Measurements from ENCODE around the gene CTIF. TPM values are rescaled to one million over a fixed set of nuclear protein-coding genes. Genes with fewer than 3 reads are reported as not detected.

CTIF gene
- total RNA-seq, 6 donors from 2014 or later = 32.1 to 62.4 (median 47.8) TPM

DNA sequence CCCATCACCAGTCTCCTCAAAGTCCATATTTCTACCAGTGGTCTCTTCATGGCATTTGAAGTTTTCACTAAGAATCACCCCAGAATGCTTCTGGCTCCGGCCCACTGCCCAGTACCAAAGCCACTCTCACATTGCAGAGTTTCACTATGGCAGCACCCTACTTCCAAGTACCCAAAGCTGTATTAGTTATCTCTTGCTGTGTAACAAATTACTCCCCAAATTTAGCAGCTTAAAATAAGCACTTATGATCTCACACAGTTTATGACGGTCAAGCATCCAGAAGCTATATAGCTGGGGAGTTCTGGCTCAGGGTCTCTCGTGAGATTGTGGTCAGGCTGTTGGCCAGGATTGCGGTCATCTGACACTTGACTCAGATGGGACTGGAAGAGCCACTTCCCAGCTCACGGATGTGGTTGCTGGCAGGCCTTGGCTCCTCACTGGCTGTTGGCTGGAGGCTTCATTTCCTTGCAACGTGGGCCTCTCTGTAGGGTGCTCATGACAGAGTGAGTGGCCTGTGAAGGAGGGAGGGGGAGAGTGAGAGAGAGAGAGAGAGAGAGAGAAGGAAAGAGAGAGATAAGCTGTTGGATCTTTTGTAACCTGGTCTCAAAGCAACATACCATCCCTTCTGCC is 189.5 kb downstream of the CTIF start:
- ATAC-seq (ENCODE audit: low FRiP score in 2 of 2) (peak in 1 of 2 donors; percentile 71), DNase-seq (peak in 1 of 2 donors; percentile 43)

DNA sequence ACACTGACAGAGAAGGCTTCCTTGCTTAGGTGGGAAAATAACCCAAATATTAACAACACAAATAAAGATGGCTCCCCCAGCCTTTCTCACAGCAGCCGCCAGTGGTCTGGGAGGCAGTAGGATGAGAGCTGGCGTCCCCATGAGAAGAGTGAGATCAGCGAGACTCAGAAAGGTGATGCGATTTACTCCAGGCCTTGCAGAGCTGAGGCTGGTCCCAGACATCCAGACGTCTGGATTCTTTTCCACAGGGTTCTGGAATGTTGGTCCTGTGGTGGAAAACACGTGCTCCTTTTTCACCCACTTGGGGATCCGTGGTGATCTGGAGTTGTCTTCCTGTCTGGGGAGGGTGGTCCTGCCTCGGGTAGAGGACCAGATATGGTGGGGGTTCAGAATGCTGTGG is 190.6 kb downstream of the CTIF start:
- 81 to 89% methylated on average over 8 of the region's 8 CpGs for WGBS, 2 donors
- Histone ChIP-seq H3K27ac (no peak overlapping the region), H3K4me1 (peaks cover 10 to 14% (median 13%) of the 10 kb centered on the region in 4 donors), H3K36me3 (no peaks in the 10 kb centered on the region), H3K4me3 (no peak overlapping the region), H3K9me3 (no peaks in the 10 kb centered on the region), H3K27me3 (no peaks in the 10 kb centered on the region)
- no peak for TF ChIP-seq EP300 (IDR thresholded peaks at IDR 0.05)
- DNase-seq (no peak), ATAC-seq (ENCODE audit: low FRiP score in 2 of 2) (peak in 1 of 2 donors; percentile 34)

More for the DNA sequence above, 189.5 kb downstream of the CTIF start:
- WGBS, 2 donors = 54 to 61% methylated on average over 6 of the region's 6 CpGs
- Histone ChIP-seq H3K27ac (no peak overlapping the region), H3K27me3 (no peaks in the 10 kb centered on the region), H3K4me1 (peaks cover 3 to 6% (median 4%) of the 10 kb centered on the region in 4 donors), H3K4me3 (no peak overlapping the region), H3K36me3 (no peaks in the 10 kb centered on the region), H3K9me3 (no peaks in the 10 kb centered on the region)
- TF ChIP-seq, protein P1, sequence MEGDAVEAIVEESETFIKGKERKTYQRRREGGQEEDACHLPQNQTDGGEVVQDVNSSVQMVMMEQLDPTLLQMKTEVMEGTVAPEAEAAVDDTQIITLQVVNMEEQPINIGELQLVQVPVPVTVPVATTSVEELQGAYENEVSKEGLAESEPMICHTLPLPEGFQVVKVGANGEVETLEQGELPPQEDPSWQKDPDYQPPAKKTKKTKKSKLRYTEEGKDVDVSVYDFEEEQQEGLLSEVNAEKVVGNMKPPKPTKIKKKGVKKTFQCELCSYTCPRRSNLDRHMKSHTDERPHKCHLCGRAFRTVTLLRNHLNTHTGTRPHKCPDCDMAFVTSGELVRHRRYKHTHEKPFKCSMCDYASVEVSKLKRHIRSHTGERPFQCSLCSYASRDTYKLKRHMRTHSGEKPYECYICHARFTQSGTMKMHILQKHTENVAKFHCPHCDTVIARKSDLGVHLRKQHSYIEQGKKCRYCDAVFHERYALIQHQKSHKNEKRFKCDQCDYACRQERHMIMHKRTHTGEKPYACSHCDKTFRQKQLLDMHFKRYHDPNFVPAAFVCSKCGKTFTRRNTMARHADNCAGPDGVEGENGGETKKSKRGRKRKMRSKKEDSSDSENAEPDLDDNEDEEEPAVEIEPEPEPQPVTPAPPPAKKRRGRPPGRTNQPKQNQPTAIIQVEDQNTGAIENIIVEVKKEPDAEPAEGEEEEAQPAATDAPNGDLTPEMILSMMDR (IDR thresholded peaks at IDR 0.05) = no peak

DNA sequence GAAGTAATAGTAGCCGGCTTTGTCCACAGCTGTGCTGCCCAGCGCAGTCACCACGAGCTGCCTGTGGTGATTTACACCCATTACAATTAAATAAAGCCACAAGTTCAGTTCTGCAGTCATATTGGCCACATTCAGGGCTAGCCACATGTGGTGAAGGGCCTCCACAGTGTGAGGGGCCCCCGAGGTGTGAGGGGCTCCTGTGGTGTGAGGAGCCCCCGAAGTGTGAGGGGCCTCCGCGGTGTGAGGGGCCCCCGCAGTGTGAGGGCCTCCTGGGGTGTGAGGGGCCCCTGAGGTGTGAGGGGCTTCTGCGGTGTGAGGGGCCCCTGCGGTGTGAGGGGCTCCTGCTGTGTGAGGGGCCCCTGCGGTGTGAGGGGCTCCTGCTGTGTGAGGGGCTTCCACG is 191.2 kb downstream of the CTIF start:
- Histone ChIP-seq H3K27ac (no peak overlapping the region), H3K27me3 (no peaks in the 10 kb centered on the region), H3K9me3 (no peaks in the 10 kb centered on the region), H3K36me3 (no peaks in the 10 kb centered on the region), H3K4me3 (no peak overlapping the region), H3K4me1 (peaks cover 13 to 19% (median 15%) of the 10 kb centered on the region in 4 donors)
- ATAC-seq (ENCODE audit: low FRiP score in 2 of 2) = no peak
- WGBS, 2 donors = 80 to 94% methylated on average over 3 to 10 of the region's 12 CpGs
- TF ChIP-seq, protein P1 (IDR thresholded peaks at IDR 0.05) = no peak
- no peak for TF ChIP-seq POLR2A (IDR thresholded peaks at IDR 0.05)
- TF ChIP-seq POLR2AphosphoS5 (IDR thresholded peaks at IDR 0.05) = no peak
- no peak for TF ChIP-seq EP300 (IDR thresholded peaks at IDR 0.05)
- no peak for DNase-seq

DNA sequence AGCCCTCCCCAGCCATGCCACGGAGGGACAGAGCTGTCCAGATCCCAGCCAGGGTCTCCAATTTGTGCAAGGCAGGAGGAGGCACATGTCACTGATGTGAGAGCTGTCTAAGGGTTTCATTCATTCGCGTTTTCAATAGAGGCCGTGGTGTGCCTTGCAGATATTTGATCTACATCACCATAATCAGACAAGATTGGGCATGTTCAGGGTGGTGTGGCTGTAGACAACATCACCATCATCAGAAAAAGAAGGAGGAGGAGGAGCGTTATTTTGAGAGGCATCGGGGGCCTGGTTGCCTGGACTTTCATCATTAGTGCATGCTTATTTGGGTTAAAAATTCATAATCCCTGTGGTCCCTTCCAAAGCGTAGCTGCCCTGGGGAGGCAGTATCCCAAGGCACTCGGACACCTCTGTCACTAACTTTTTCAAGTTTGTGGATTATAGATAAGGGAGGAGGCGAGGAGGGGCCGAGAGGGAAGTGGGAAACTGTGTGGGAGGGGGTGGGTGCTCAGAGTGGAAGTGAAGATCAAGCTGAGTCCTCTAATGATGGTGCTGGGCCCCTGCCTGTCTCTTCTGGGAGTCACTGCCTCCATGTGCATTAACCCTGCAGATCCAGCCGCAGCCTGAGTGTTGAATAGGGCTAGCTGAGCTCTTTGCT is 194.1 kb downstream of the CTIF start:
- no peak for TF ChIP-seq POLR2A (IDR thresholded peaks at IDR 0.05)
- TF ChIP-seq, protein P1 (IDR thresholded peaks at IDR 0.05) = no peak
- no peak for TF ChIP-seq EP300 (IDR thresholded peaks at IDR 0.05)
- TF ChIP-seq POLR2AphosphoS5 (IDR thresholded peaks at IDR 0.05) = no peak
- ATAC-seq (ENCODE audit: low FRiP score in 2 of 2) (no peak), DNase-seq (no peak)
- H3K4me3 ChIP-seq = no peak overlapping the region
- peaks cover 13 to 24% (median 19%) of the 10 kb centered on the region in 4 donors for H3K4me1 ChIP-seq
- no peaks in the 10 kb centered on the region for H3K9me3 ChIP-seq
- H3K27me3 ChIP-seq = no peaks in the 10 kb centered on the region
- 82% methylated on average over 11 of the region's 11 CpGs for WGBS, 2 donors
- H3K36me3 ChIP-seq = no peaks in the 10 kb centered on the region
- H3K27ac ChIP-seq = no peak overlapping the region

DNA sequence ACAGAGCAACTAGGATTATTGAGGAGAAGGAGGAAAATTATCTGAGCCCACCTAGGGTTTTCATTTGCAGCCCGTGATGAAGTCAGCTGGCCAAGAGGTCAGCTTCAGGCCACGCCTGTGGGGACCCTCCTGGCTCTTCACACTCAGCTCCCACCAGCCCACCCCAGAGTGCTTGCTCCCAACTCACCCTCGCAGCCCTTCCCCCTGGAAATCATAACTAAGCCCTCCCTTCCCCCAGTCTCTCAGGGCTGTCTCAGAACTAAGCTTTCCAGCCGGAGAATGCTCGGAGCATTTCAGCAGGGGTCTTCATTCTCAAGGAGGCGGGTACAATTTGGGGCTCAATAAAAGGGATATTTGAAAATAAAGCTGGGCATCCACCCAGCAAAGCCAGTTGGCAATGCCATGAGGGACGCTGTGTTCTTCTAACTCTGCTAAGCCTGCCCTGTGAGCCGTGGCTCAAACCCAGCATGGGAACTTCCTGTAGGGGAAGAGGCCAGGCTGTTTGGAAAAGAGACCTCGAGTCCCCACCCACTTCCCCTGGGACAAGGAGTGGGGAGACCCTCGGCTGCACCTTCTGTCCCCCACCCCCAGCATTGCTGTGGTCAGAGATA is 194.9 kb downstream of the CTIF start:
- H3K4me3 ChIP-seq = no peak overlapping the region
- H3K27me3 ChIP-seq = no peaks in the 10 kb centered on the region
- no peaks in the 10 kb centered on the region for H3K36me3 ChIP-seq
- no peaks in the 10 kb centered on the region for H3K9me3 ChIP-seq
- no peak for DNase-seq
- ATAC-seq (ENCODE audit: low FRiP score in 2 of 2) = no peak
- 54 to 58% methylated on average over 7 to 10 of the region's 10 CpGs for WGBS, 2 donors
- peaks cover 13 to 24% (median 17%) of the 10 kb centered on the region in 4 donors for H3K4me1 ChIP-seq
- TF ChIP-seq, protein P1 (IDR thresholded peaks at IDR 0.05) = no peak
- TF ChIP-seq POLR2AphosphoS5 (IDR thresholded peaks at IDR 0.05) = no peak
- no peak for TF ChIP-seq POLR2A (IDR thresholded peaks at IDR 0.05)
- no peak for TF ChIP-seq EP300 (IDR thresholded peaks at IDR 0.05)
- no peak overlapping the region for H3K27ac ChIP-seq
